HL-60/S4 (cell line): ENCODE results near the gene LPAR3.
"Not testable (repeated sequence)": the region's sequence is repeated elsewhere in the genome, so short reads cannot be mapped to it uniquely, and the experiment has no call there.

ENCODE experiments used
- in situ Hi-C: fragments of 300-500 bp; cut with MboI; formaldehyde crosslinking; loops from 2 replicates; pipeline ENCODE4 v1.14.3; 2022; ENCODE audit warnings: low sequenced_read_pairs

Gene LPAR3

GRCh38 chr1:84907095-84907827 lies 14.3 kb upstream of the LPAR3 start:
- in situ Hi-C loops: no loop called here

- in situ Hi-C loops: not testable (repeated sequence)
These were observed 9.7 kb upstream of the LPAR3 start for GRCh38 chr1:84902727-84903126.

- in situ Hi-C loops: no loop called here
These were observed 7.0 kb upstream of the LPAR3 start for GRCh38 chr1:84899969-84900368.

GRCh38 chr1:84896279-84896678 lies 3.3 kb upstream of the LPAR3 start:
- in situ Hi-C loops: no loop called here

GRCh38 chr1:84890566-84890965 lies 2.4 kb downstream of the LPAR3 start:
- in situ Hi-C loops: no loop called here

GRCh38 chr1:84889437-84889836 lies 3.6 kb downstream of the LPAR3 start:
- in situ Hi-C loops: no loop called here

GRCh38 chr1:84888753-84889152 lies 4.3 kb downstream of the LPAR3 start:
- in situ Hi-C loops: no loop called here

GRCh38 chr1:84887261-84887934 lies 5.6 kb downstream of the LPAR3 start:
- in situ Hi-C loops: no loop called here

- in situ Hi-C loops: no loop called here
These were observed 7.5 kb downstream of the LPAR3 start for GRCh38 chr1:84885469-84885868.

- in situ Hi-C loops: no loop called here
These were observed 8.2 kb downstream of the LPAR3 start for GRCh38 chr1:84884671-84885389.

- in situ Hi-C loops: no loop called here
These were observed 9.7 kb downstream of the LPAR3 start for GRCh38 chr1:84883286-84883685.

GRCh38 chr1:84877592-84877991 lies 15.4 kb downstream of the LPAR3 start:
- in situ Hi-C loops: no loop called here

GRCh38 chr1:84876353-84876752 lies 16.7 kb downstream of the LPAR3 start:
- in situ Hi-C loops: no loop called here

GRCh38 chr1:84873366-84873765 lies 19.6 kb downstream of the LPAR3 start:
- in situ Hi-C loops: no loop called here

GRCh38 chr1:84872696-84873355 lies 20.2 kb downstream of the LPAR3 start:
- in situ Hi-C loops: no loop called here

- in situ Hi-C loops: no loop called here
These were observed 21.8 kb downstream of the LPAR3 start for GRCh38 chr1:84871181-84871580.

- in situ Hi-C loops: no loop called here
These were observed 22.4 kb downstream of the LPAR3 start for GRCh38 chr1:84870591-84870990.

- in situ Hi-C loops: no loop called here
These were observed 23.3 kb downstream of the LPAR3 start for GRCh38 chr1:84869720-84870119.

GRCh38 chr1:84862810-84863251 lies 30.2 kb downstream of the LPAR3 start:
- in situ Hi-C loops: no loop called here

GRCh38 chr1:84861988-84862644 lies 30.9 kb downstream of the LPAR3 start:
- in situ Hi-C loops: no loop called here

GRCh38 chr1:84861516-84861915 lies 31.5 kb downstream of the LPAR3 start:
- in situ Hi-C loops: no loop called here
